Gastrocnemius medialis (tissue), 4 donors: Measurements from ENCODE around the gene BRINP1. TPM values are rescaled to one million over a fixed set of nuclear protein-coding genes. Genes with fewer than 3 reads are reported as not detected.

Experiments
- ATAC-seq, 2 donors: fragments of 150-250 bp; one replicate each; pipeline ENCODE4 v1.9.1; 2016
- DNase-seq, 2 donors: peaks; one replicate each; pipeline ENCODE4 v3.0.0-alpha.2; 2019
- H3K27ac ChIP-seq, 4 donors: fragments of 200-600 bp; sonication (generic); 1 replicate in 1 of 4; 2 replicates in 3 of 4; pipeline ENCODE4 v1.5.1; 2016 to 2018; ENCODE audit warnings: mild to moderate bottlenecking in 2 of 4, moderate library complexity in 1 of 4
- H3K27me3 ChIP-seq, 3 donors: fragments of 200-600 bp; sonication (generic) in 2 of 3; 1 replicate in 1 of 3; 2 replicates in 2 of 3; pipeline versions ENCODE4 v1.5.1 to v1.6.0; 2016 to 2019; ENCODE audit warnings: mild to moderate bottlenecking in 1 of 3, moderate library complexity in 1 of 3
- H3K36me3 ChIP-seq, 2 donors: fragments of 200-600 bp; sonication (generic) in 1 of 2; one replicate each; pipeline ENCODE4 v1.5.1; 2017 to 2018
- H3K4me1 ChIP-seq, 2 donors: fragments of 200-600 bp; sonication (generic) in 1 of 2; one replicate each; pipeline ENCODE4 v1.5.1; 2016 to 2017; ENCODE audit warnings: mild to moderate bottlenecking in 2 of 2
- H3K4me3 ChIP-seq, 4 donors: fragments of 200-600 bp; sonication (generic) in 3 of 4; 1 replicate in 1 of 4; 2 replicates in 3 of 4; pipeline ENCODE4 v1.5.1; 2016 to 2019; ENCODE audit warnings: mild to moderate bottlenecking in 2 of 4
- H3K9me3 ChIP-seq, 3 donors: fragments of 200-600 bp; sonication (generic) in 2 of 3; 1 replicate in 1 of 3; 2 replicates in 2 of 3; pipeline ENCODE4 v1.5.1; 2016 to 2019
- CTCF ChIP-seq, 5 experiments: fragments of 450-650 bp in 3 of 5; fragments of 200-600 bp in 2 of 5; sonication (generic) in 2 of 5; IDR thresholded peaks in 4 of 5; conservative IDR thresholded peaks in 1 of 5; 1 replicate in 4 of 5; 2 replicates in 1 of 5; pipeline ENCODE4 v1.5.1; 2016 to 2019; ENCODE audit warnings: antibody characterized with exemption in 5 of 5, mild to moderate bottlenecking in 3 of 5, moderate library complexity in 3 of 5
- POLR2A ChIP-seq, 2 donors: fragments of 450-650 bp; IDR thresholded peaks; one replicate each; pipeline ENCODE4 v1.6.1; 2017; ENCODE audit warnings: antibody characterized with exemption in 2 of 2, mild to moderate bottlenecking in 2 of 2, moderate library complexity in 2 of 2
- in situ Hi-C, 4 donors: fragments of 200-750 bp; cut with MboI; loops; one replicate each; pipeline versions ENCODE4 v1.15.0 to v1.8.0; 2017; ENCODE audit warnings: low sequenced_read_pairs in 4 of 4
- intact Hi-C: fragments of 100-400 bp; cut with DNase I; formaldehyde crosslinking; loops from one replicate; pipeline ENCODE4 v1.15.1; 2023; ENCODE audit warnings: low total_unique reads
- total RNA-seq, 4 donors: library from RNA; depleted of rRNA; stranded (reverse); fragments of >200 nt; gene quantifications; one replicate each; pipeline versions ENCODE4 v1.1.0 to v1.2.3, GENCODE V29; 2016

The BRINP1 gene
- total RNA-seq, 4 donors from 2014 or later = 0.07 TPM; not detected in 3

- Histone ChIP-seq H3K27ac (no peak overlapping the region), H3K36me3 (no peaks in the 10 kb centered on the region), H3K4me3 (no peak overlapping the region), H3K4me1 (no peaks in the 10 kb centered on the region), H3K27me3 (no peaks in the 10 kb centered on the region), H3K9me3 (no peaks in the 10 kb centered on the region)
- DNase-seq (no peak), ATAC-seq (no peak)
- intact Hi-C loops = no loop called here
- no peak for TF ChIP-seq CTCF (IDR thresholded peaks at IDR 0.05 in 4 of 5, conservative IDR thresholded peaks at IDR 0.05 in 1 of 5)
- no peak for TF ChIP-seq POLR2A (IDR thresholded peaks at IDR 0.05)
- in situ Hi-C loops = no loop called here
These were observed 208.7 kb downstream of the BRINP1 start for GRCh38 chr9:119160551-119160950.

GRCh38 chr9:119159386-119159785, 209.8 kb downstream of the BRINP1 start:
- Histone ChIP-seq H3K27me3 (no peaks in the 10 kb centered on the region), H3K4me1 (no peaks in the 10 kb centered on the region), H3K9me3 (no peaks in the 10 kb centered on the region), H3K27ac (no peak overlapping the region), H3K36me3 (no peaks in the 10 kb centered on the region), H3K4me3 (no peak overlapping the region)
- TF ChIP-seq POLR2A (IDR thresholded peaks at IDR 0.05) = no peak
- TF ChIP-seq CTCF (IDR thresholded peaks at IDR 0.05 in 4 of 5, conservative IDR thresholded peaks at IDR 0.05 in 1 of 5) = no peak
- no peak for DNase-seq
- in situ Hi-C loops (no loop called here), intact Hi-C loops (no loop called here)
- ATAC-seq = no peak

DNA sequence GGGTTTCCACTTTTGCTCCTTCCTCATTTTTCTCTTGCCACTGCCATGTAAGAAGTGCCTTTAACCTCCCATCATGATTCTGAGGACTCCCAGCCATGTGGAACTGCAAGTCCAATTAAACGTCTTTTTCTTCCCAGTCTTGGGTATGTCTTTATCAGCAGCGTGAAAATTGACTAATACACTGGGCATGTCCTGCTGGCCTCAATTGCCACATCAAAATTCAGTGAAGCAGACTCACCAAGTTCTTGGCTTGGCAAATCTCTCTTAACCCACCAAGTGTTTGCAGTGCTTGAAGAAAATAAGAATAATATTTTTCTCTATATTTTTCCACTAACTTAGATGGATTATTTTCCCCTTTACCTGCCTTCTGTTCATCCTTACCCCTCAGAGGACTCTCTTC, 212.0 kb downstream of the BRINP1 start:
- in situ Hi-C loops (no loop called here), intact Hi-C loops (no loop called here)
- H3K4me1 ChIP-seq = no peaks in the 10 kb centered on the region
- no peaks in the 10 kb centered on the region for H3K27me3 ChIP-seq
- H3K27ac ChIP-seq = no peak overlapping the region
- ATAC-seq (no peak), DNase-seq (no peak)
- H3K36me3 ChIP-seq = no peaks in the 10 kb centered on the region
- H3K4me3 ChIP-seq = no peak overlapping the region
- TF ChIP-seq POLR2A (IDR thresholded peaks at IDR 0.05) (no peak), CTCF (IDR thresholded peaks at IDR 0.05 in 4 of 5, conservative IDR thresholded peaks at IDR 0.05 in 1 of 5) (no peak)
- H3K9me3 ChIP-seq = no peaks in the 10 kb centered on the region

GRCh38 chr9:119156354-119156753, 212.9 kb downstream of the BRINP1 start:
- intact Hi-C loops = no loop called here
- ATAC-seq = no peak
- DNase-seq = no peak
- Histone ChIP-seq H3K36me3 (no peaks in the 10 kb centered on the region), H3K27me3 (no peaks in the 10 kb centered on the region), H3K9me3 (no peaks in the 10 kb centered on the region), H3K4me3 (no peak overlapping the region), H3K27ac (no peak overlapping the region), H3K4me1 (no peaks in the 10 kb centered on the region)
- in situ Hi-C loops = no loop called here
- TF ChIP-seq POLR2A (IDR thresholded peaks at IDR 0.05) (no peak), CTCF (IDR thresholded peaks at IDR 0.05 in 4 of 5, conservative IDR thresholded peaks at IDR 0.05 in 1 of 5) (no peak)

- no peak for TF ChIP-seq POLR2A (IDR thresholded peaks at IDR 0.05)
- no peak for TF ChIP-seq CTCF (IDR thresholded peaks at IDR 0.05 in 4 of 5, conservative IDR thresholded peaks at IDR 0.05 in 1 of 5)
- H3K27me3 ChIP-seq = no peaks in the 10 kb centered on the region
- intact Hi-C loops (no loop called here), in situ Hi-C loops (no loop called here)
- no peak overlapping the region for H3K4me3 ChIP-seq
- H3K27ac ChIP-seq = no peak overlapping the region
- ATAC-seq = no peak
- no peaks in the 10 kb centered on the region for H3K36me3 ChIP-seq
- H3K4me1 ChIP-seq = no peaks in the 10 kb centered on the region
- no peak for DNase-seq
- no peaks in the 10 kb centered on the region for H3K9me3 ChIP-seq
These were observed 214.7 kb downstream of the BRINP1 start for GRCh38 chr9:119154527-119154926.
